ENCODE measurements around the gene PRKN.

The PRKN gene

DNA sequence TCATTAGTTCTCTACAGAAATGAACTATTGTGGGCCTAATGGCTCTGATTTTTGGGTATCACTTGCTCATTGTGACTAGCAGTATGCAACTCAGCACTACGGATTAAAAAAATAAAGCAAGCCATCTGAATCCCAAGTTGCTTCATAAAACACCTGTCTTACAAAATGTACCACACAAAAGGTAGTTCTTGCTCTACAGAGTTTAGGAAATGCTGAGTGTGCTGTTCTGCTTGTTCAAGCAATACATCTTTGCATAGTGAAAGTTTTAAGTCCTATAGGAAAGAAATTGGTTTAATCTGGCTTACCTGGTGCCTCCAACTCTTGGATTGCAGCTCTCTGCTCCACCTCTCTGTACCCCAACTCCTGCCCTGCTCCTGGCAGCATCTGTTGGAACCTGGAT, 1187.0 kb downstream of the PRKN start:
- no peak overlapping the region for H3K27ac ChIP-seq (replicated peaks)
- no peak for TF ChIP-seq SPI1 (IDR thresholded peaks at IDR 0.05; ENCODE audit: borderline replicate concordance, low read depth)
- TF ChIP-seq, protein P1, sequence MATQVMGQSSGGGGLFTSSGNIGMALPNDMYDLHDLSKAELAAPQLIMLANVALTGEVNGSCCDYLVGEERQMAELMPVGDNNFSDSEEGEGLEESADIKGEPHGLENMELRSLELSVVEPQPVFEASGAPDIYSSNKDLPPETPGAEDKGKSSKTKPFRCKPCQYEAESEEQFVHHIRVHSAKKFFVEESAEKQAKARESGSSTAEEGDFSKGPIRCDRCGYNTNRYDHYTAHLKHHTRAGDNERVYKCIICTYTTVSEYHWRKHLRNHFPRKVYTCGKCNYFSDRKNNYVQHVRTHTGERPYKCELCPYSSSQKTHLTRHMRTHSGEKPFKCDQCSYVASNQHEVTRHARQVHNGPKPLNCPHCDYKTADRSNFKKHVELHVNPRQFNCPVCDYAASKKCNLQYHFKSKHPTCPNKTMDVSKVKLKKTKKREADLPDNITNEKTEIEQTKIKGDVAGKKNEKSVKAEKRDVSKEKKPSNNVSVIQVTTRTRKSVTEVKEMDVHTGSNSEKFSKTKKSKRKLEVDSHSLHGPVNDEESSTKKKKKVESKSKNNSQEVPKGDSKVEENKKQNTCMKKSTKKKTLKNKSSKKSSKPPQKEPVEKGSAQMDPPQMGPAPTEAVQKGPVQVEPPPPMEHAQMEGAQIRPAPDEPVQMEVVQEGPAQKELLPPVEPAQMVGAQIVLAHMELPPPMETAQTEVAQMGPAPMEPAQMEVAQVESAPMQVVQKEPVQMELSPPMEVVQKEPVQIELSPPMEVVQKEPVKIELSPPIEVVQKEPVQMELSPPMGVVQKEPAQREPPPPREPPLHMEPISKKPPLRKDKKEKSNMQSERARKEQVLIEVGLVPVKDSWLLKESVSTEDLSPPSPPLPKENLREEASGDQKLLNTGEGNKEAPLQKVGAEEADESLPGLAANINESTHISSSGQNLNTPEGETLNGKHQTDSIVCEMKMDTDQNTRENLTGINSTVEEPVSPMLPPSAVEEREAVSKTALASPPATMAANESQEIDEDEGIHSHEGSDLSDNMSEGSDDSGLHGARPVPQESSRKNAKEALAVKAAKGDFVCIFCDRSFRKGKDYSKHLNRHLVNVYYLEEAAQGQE (IDR thresholded peaks at IDR 0.05; ENCODE audit: insufficient replicate concordance, low read depth) = no peak
- TF ChIP-seq GABPA (IDR thresholded peaks at IDR 0.05; ENCODE audit: low read depth) = no peak
- TF ChIP-seq, protein P2, sequence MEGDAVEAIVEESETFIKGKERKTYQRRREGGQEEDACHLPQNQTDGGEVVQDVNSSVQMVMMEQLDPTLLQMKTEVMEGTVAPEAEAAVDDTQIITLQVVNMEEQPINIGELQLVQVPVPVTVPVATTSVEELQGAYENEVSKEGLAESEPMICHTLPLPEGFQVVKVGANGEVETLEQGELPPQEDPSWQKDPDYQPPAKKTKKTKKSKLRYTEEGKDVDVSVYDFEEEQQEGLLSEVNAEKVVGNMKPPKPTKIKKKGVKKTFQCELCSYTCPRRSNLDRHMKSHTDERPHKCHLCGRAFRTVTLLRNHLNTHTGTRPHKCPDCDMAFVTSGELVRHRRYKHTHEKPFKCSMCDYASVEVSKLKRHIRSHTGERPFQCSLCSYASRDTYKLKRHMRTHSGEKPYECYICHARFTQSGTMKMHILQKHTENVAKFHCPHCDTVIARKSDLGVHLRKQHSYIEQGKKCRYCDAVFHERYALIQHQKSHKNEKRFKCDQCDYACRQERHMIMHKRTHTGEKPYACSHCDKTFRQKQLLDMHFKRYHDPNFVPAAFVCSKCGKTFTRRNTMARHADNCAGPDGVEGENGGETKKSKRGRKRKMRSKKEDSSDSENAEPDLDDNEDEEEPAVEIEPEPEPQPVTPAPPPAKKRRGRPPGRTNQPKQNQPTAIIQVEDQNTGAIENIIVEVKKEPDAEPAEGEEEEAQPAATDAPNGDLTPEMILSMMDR (IDR thresholded peaks at IDR 0.05; ENCODE audit: insufficient read depth, low read length) = no peak
- no peak for TF ChIP-seq POLR2AphosphoS5 (IDR thresholded peaks at IDR 0.05; ENCODE audit: low read depth)
- DNase-seq (ENCODE audit: low read depth in 1 of 2, low spot score in 1 of 2) = no peak
- H3K27me3 ChIP-seq (ENCODE audit: insufficient read depth, poor library complexity, severe bottlenecking) = no peaks in the 10 kb centered on the region
- H3K4me3 ChIP-seq (replicated peaks; ENCODE audit: insufficient read depth, low read length) = no peak overlapping the region

DNA sequence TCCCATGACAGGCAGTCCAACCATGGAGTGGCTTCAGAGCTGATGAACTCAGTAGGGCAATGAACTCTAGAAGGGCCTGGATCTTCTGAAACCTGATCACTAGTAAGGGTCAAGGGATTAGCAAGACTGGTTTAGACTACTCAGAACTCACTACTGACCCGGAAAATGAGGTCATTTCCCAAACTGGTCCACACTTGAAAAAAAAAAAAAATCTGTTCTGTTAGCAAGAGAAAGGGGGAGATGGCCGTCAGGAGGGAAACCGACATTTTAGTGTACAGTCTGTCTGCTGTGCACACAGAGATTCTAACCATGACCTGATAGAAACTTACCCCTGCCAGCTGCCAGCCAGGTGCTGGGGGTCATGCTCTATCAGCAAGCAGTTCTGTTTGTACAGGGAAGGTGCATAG, 1191.3 kb downstream of the PRKN start:
- no peaks in the 10 kb centered on the region for H3K27me3 ChIP-seq (ENCODE audit: insufficient read depth, poor library complexity, severe bottlenecking)

DNA sequence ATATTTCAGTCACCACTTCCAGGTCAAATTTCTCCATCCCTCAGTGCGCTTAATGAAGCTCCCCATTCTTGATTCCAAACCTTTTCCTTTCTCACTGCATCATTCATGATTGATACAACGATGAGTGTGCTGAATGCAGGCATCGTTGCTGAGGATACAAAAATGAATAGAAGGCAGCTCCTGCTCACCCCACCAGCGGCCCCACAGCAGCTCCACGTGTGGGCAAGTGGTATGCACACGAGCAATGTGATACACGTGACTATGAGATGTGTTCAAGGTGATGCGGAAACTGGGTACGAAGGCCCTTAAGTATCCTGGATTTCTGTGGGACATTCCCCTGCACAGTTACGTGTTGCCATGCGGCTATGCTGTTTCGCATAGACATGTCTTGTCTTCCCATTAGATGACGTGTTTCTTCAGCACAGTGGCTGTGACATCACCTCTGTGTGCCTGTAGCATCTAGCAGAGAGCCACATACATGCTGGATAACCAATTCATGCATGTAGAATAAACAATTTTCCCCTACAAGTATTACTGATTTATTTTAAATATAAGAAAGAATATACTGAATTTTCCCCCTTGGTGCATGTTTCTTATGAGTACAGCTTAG, 1193.2 kb downstream of the PRKN start:
- Histone ChIP-seq H3K27me3 (ENCODE audit: insufficient read depth, poor library complexity, severe bottlenecking) (no peaks in the 10 kb centered on the region), H3K27ac (replicated peaks) (no peak overlapping the region), H3K4me3 (replicated peaks; ENCODE audit: insufficient read depth, low read length) (no peak overlapping the region)
- no peak for TF ChIP-seq POLR2AphosphoS5 (IDR thresholded peaks at IDR 0.05; ENCODE audit: low read depth)
- TF ChIP-seq, protein P2 (IDR thresholded peaks at IDR 0.05; ENCODE audit: insufficient read depth, low read length) = no peak
- no peak for TF ChIP-seq GABPA (IDR thresholded peaks at IDR 0.05; ENCODE audit: low read depth)
- TF ChIP-seq, protein P1 (IDR thresholded peaks at IDR 0.05; ENCODE audit: insufficient replicate concordance, low read depth) = no peak
- no peak for TF ChIP-seq SPI1 (IDR thresholded peaks at IDR 0.05; ENCODE audit: borderline replicate concordance, low read depth)
- no peak for DNase-seq (ENCODE audit: low read depth in 1 of 2, low spot score in 1 of 2)

More for the DNA sequence above, 1191.3 kb downstream of the PRKN start:
- TF ChIP-seq POLR2AphosphoS5 (IDR thresholded peaks at IDR 0.05; ENCODE audit: low read depth) (no peak), GABPA (IDR thresholded peaks at IDR 0.05; ENCODE audit: low read depth) (no peak), SPI1 (IDR thresholded peaks at IDR 0.05; ENCODE audit: borderline replicate concordance, low read depth) (no peak)
- TF ChIP-seq, protein P1 (IDR thresholded peaks at IDR 0.05; ENCODE audit: insufficient replicate concordance, low read depth) = no peak
- TF ChIP-seq, protein P2 (IDR thresholded peaks at IDR 0.05; ENCODE audit: insufficient read depth, low read length) = no peak
- H3K27ac ChIP-seq (replicated peaks) = no peak overlapping the region
- no peak for DNase-seq (ENCODE audit: low read depth in 1 of 2, low spot score in 1 of 2)
- no peak overlapping the region for H3K4me3 ChIP-seq (replicated peaks; ENCODE audit: insufficient read depth, low read length)
